ENCODE data around the gene LINC00305.

- TF ChIP-seq TAF1 (IDR thresholded peaks at IDR 0.05; ENCODE audit: low read depth, low read length): no peak
- TF ChIP-seq POLR2AphosphoS5 (IDR thresholded peaks at IDR 0.05; ENCODE audit: low read depth, low read length): no peak
- no peak for TF ChIP-seq POLR2A (IDR thresholded peaks at IDR 0.05; ENCODE audit: low read depth, low read length)
- no peak for TF ChIP-seq SPI1 (IDR thresholded peaks at IDR 0.05; ENCODE audit: low read depth, low read length)
- no peak for TF ChIP-seq POU2F2 (IDR thresholded peaks at IDR 0.05; ENCODE audit: low read depth, low read length)
- TF ChIP-seq PAX5 (IDR thresholded peaks at IDR 0.05; ENCODE audit: insufficient read depth, low read length, severe bottlenecking): no peak
Observed at GRCh38 chr18:64082513-64082912, 66.4 kb downstream of the LINC00305 start.
